ENCODE results near the gene GP2.
"Not testable (repeated sequence)": the region's sequence is repeated elsewhere in the genome, so short reads cannot be mapped to it uniquely, and the experiment has no call there.

The GP2 gene

GRCh38 chr16:20325005-20325404, 2.3 kb downstream of the GP2 start:
- no peak for DNase-seq (ENCODE audit: low read depth in 2 of 2)

- DNase-seq (ENCODE audit: low read depth in 2 of 2), result no peak
Measured at GRCh38 chr16:20323591-20324117, 3.7 kb downstream of the GP2 start.

GRCh38 chr16:20322696-20323095, 4.6 kb downstream of the GP2 start:
- no peak for DNase-seq (ENCODE audit: low read depth in 2 of 2)

GRCh38 chr16:20321671-20322070, 5.6 kb downstream of the GP2 start:
- no peak for DNase-seq (ENCODE audit: low read depth in 2 of 2)

GRCh38 chr16:20321051-20321450, 6.3 kb downstream of the GP2 start:
- not testable (repeated sequence) for DNase-seq (ENCODE audit: low read depth in 2 of 2)

GRCh38 chr16:20320592-20320991, 6.7 kb downstream of the GP2 start:
- DNase-seq (ENCODE audit: low read depth in 2 of 2), result no peak

DNA sequence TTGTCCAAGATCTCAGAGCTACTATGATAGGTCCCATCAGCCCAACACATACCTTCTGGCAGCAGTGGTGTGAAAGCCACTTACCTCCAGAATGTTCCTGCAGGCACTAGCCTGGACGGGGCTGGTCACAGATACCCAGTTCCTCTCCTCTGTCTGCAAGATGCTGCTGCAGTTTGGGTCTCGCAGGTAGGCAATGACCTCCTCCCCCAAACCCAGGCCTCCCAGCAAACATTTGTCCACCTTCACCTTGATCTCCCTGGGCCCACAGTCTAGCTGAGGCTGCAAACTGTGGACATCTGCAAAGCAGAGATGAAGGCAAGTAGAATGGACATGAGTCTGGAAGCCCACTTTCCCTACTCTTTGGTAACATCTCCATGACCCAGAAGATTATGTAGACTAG, 7.1 kb downstream of the GP2 start:
- DNase-seq (ENCODE audit: low read depth in 2 of 2), result no peak

GRCh38 chr16:20319406-20319805, 7.9 kb downstream of the GP2 start:
- DNase-seq (ENCODE audit: low read depth in 2 of 2), result no peak

- DNase-seq (ENCODE audit: low read depth in 2 of 2), result no peak
Measured at GRCh38 chr16:20318437-20318836, 8.9 kb downstream of the GP2 start.

GRCh38 chr16:20318006-20318405, 9.3 kb downstream of the GP2 start:
- DNase-seq (ENCODE audit: low read depth in 2 of 2), result no peak

- DNase-seq (ENCODE audit: low read depth in 2 of 2), result no peak
Measured at GRCh38 chr16:20317117-20317516, 10.2 kb downstream of the GP2 start.

DNA sequence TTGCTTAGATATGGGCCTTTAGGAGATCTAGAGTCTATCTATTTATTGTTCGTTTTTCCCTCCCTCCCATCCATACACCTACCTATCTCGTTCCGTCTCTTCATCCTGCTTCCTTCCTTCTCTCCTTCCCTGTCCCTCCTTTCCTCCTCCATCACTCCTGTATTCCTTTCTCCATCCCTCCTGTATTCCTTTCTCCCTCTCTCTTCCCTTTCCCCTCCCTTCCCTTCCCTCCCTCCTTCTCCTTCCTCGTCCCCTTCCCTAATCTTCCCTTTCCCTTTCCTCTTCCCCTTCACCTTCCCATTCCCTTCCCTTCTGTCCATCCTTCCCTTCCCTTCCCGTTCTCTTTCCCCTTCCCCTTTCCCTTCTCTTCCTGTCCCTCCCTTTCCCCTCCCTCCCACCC, 10.6 kb downstream of the GP2 start:
- no peak for DNase-seq (ENCODE audit: low read depth in 2 of 2)

DNA sequence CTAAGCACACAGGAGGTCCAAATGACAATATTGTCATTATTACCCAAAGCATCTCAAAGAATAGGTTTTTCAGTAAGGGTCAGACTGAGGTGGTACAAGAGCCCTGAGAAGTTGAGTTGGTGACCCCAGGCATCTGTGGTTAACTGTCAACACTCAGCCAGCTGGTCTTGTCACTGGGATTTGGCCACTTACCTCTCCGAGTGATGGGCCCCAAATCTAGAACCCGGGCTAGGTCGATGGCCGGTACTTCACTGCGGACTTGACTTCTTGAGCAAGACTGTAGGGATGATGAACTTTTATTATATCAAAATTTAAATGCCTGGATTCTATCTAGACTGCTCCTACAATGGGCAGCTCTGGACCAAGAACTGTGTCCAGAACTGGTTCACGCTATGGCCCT, 11.5 kb downstream of the GP2 start:
- no peak for DNase-seq (ENCODE audit: low read depth in 2 of 2)

- DNase-seq (ENCODE audit: low read depth in 2 of 2), result no peak
Measured at GRCh38 chr16:20314575-20314974, 12.7 kb downstream of the GP2 start.

DNA sequence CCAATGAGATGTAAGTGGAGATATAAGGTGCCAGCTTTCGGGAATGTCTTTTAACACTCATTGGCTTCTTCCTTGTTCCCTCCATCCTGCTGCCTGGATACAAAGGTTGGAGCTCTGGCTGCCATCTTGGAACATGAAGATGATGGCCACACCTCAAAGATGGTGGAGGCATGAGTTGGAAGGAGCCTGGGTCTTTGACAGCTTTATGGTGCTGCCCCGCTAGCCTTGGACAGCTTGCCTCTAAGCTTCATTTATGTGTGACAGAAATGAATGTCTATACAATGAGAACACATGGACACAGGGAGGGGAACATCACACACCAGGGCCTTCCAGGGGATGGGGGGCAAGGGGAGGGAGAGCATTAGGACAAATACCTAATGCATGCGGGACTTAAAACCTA, 13.6 kb downstream of the GP2 start:
- no peak for DNase-seq (ENCODE audit: low read depth in 2 of 2)

DNA sequence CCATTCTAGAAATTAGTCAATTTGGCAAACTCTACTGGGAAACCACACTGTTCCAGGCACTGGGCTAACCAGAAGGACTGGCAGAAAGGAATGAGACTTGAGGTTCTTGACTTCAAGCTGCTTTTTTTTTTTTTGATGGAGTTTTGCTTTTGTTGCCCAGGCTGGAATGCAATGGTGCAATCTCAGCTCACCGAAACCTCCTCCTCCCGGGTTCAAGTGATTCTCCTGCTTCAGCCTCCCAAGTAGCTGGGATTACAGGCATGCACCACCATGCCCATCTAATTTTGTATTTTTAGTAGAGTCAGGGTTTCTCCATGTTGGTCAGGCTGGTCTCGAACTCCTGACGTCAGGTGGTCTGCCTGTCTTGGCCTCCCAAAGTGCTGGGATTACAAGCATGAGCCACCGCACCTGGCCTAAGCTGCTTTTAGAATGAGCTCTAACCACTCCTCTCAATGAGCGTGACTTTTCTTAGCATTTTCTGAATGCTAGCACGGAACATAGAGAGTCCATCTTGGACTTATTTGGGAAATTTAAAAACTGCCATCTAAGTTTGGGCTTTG, 14.7 kb downstream of the GP2 start:
- not testable (repeated sequence) for DNase-seq (ENCODE audit: low read depth in 2 of 2)

- no peak for DNase-seq (ENCODE audit: low read depth in 2 of 2)
Measured at GRCh38 chr16:20311548-20311947, 15.8 kb downstream of the GP2 start.

- DNase-seq (ENCODE audit: low read depth in 2 of 2), result no peak
Measured at GRCh38 chr16:20310421-20311395, 16.6 kb downstream of the GP2 start.

- no peak for DNase-seq (ENCODE audit: low read depth in 2 of 2)
Measured at GRCh38 chr16:20309786-20310185, 17.5 kb downstream of the GP2 start.

- DNase-seq (ENCODE audit: low read depth in 2 of 2), result no peak
Measured at GRCh38 chr16:20308801-20309590, 18.3 kb downstream of the GP2 start.

- DNase-seq (ENCODE audit: low read depth in 2 of 2), result no peak
Measured at GRCh38 chr16:20308266-20308665, 19.0 kb downstream of the GP2 start.

GRCh38 chr16:20307791-20308190, 19.5 kb downstream of the GP2 start:
- no peak for DNase-seq (ENCODE audit: low read depth in 2 of 2)
